ENCODE measurements around the gene NFYC. TPM values are rescaled to one million over a fixed set of nuclear protein-coding genes. Genes with fewer than 3 reads are reported as not detected.

NFYC gene

Small RNAs within 50 kb of the gene (small RNA-seq; reads per million reads assigned to genes)
- gene MIR30C1 (ENCODE audit: low read depth) (135 reads per million, percentile 93 among the genes with 10 or more reads in this experiment), gene MIR30E (ENCODE audit: low read depth) (18,127 reads per million, percentile 100 among the genes with 10 or more reads in this experiment), gene RN7SL326P (ENCODE audit: low read depth) (not detected)

All from mesenchymal stem cell (in vitro differentiated cells and primary cell).